Esophagus squamous epithelium (tissue), 5 donors: ENCODE results near the gene GNRH2. TPM values are rescaled to one million over a fixed set of nuclear protein-coding genes. Genes with fewer than 3 reads are reported as not detected.

Source experiments
- DNase-seq: peaks from one replicate; lab custom pipeline; 2025; lab: John Stamatoyannopoulos, UW
- H3K27ac ChIP-seq, 4 donors: fragments of 200-600 bp; sonication (generic); one replicate each; pipeline ENCODE4 v1.5.1; 2016 to 2019; ENCODE audit warnings: mild to moderate bottlenecking in 1 of 4
- H3K27me3 ChIP-seq, 4 donors: fragments of 200-600 bp; sonication (generic); 1 replicate in 3 of 4; 2 replicates in 1 of 4; pipeline versions ENCODE4 v1.5.1 to v1.6.0; 2017 to 2021; ENCODE audit warnings: antibody characterized with exemption in 1 of 4
- H3K36me3 ChIP-seq, 3 donors: fragments of 200-600 bp; sonication (generic); one replicate each; pipeline ENCODE4 v1.5.1; 2016 to 2019
- H3K4me1 ChIP-seq, 3 donors: fragments of 200-600 bp; sonication (generic); one replicate each; pipeline ENCODE4 v1.5.1; 2017 to 2019
- H3K4me3 ChIP-seq, 4 donors: fragments of 200-600 bp; sonication (generic); 1 replicate in 3 of 4; 2 replicates in 1 of 4; pipeline ENCODE4 v1.5.1; 2016 to 2019; ENCODE audit warnings: mild to moderate bottlenecking in 2 of 4, moderate library complexity in 1 of 4
- H3K9me3 ChIP-seq, 3 donors: fragments of 200-600 bp; sonication (generic); one replicate each; pipeline ENCODE4 v1.5.1; 2016 to 2019
- CTCF ChIP-seq, 6 experiments: fragments of 450-650 bp in 4 of 6; fragments of 200-600 bp in 2 of 6; sonication (generic) in 2 of 6; IDR thresholded peaks; one replicate each; pipeline ENCODE4 v1.5.1; 2016 to 2019; ENCODE audit warnings: antibody characterized with exemption in 6 of 6, mild to moderate bottlenecking in 4 of 6, moderate library complexity in 4 of 6
- POLR2A ChIP-seq, 4 donors: fragments of 450-650 bp; IDR thresholded peaks; one replicate each; pipeline ENCODE4 v1.6.1; 2017; ENCODE audit warnings: antibody characterized with exemption in 4 of 4, mild to moderate bottlenecking in 4 of 4, moderate library complexity in 3 of 4
- WGBS, 2 donors: methylation state at CpG; one replicate each; pipeline ENCODE4 v1.1.5; 2018; 5-methylcytosine and 5-hydroxymethylcytosine counted together
- intact Hi-C: fragments of 100-400 bp; cut with DNase I; formaldehyde crosslinking; loops from one replicate; pipeline ENCODE4 v1.15.0; 2022
- total RNA-seq, 4 donors: library from RNA; depleted of rRNA; stranded (reverse); fragments of >200 nt; gene quantifications; one replicate each; pipeline ENCODE4 v1.1.0, GENCODE V29; 2016
- donor health status: DM: yes; HTN: yes; CAD: no.

The GNRH2 gene
- total RNA-seq, 4 donors from 2014 or later: not detected

GRCh38 chr20:3041854-3042409 lies 1.5 kb upstream of the GNRH2 start:
- Histone ChIP-seq H3K4me3 (no peak overlapping the region), H3K27me3 (no peaks in the 10 kb centered on the region), H3K4me1 (peaks cover 3 to 36% (median 9%) of the 10 kb centered on the region in 3 donors), H3K36me3 (peaks cover 9 to 42% (median 14%) of the 10 kb centered on the region in 3 donors), H3K27ac (peak overlapping the region in 3 of 4 donors; percentile 46 to 66 (median 57)), H3K9me3 (no peaks in the 10 kb centered on the region)
- TF ChIP-seq POLR2A (IDR thresholded peaks at IDR 0.05) (no peak), CTCF (IDR thresholded peaks at IDR 0.05) (no peak)
- intact Hi-C loops: no loop called here
- 26 to 52% methylated on average over 9 to 10 of the region's 10 CpGs for WGBS, 2 donors
- DNase-seq: no peak

- H3K36me3 ChIP-seq: peaks cover 3 to 37% (median 7%) of the 10 kb centered on the region in 3 donors
- H3K27me3 ChIP-seq: no peaks in the 10 kb centered on the region
- H3K4me1 ChIP-seq: peaks cover 6 to 43% (median 16%) of the 10 kb centered on the region in 3 donors
- no peak for DNase-seq
- TF ChIP-seq CTCF (IDR thresholded peaks at IDR 0.05): no peak
- TF ChIP-seq POLR2A (IDR thresholded peaks at IDR 0.05): no peak
- intact Hi-C loops: no loop called here
- H3K9me3 ChIP-seq: no peaks in the 10 kb centered on the region
- no peak overlapping the region for H3K4me3 ChIP-seq
- H3K27ac ChIP-seq: peak overlapping the region in 3 of 4 donors; percentile 46 to 66 (median 57)
- 40 to 79% methylated on average over 1 to 2 of the region's 5 CpGs for WGBS, 2 donors
Measured at GRCh38 chr20:3042625-3043024, 797 bp upstream of the GNRH2 start.

- peaks cover 6 to 47% (median 17%) of the 10 kb centered on the region in 3 donors for H3K4me1 ChIP-seq
- H3K36me3 ChIP-seq: peaks cover 15 to 37% (median 20%) of the 10 kb centered on the region in 3 donors
- no peak for TF ChIP-seq CTCF (IDR thresholded peaks at IDR 0.05)
- no peak for TF ChIP-seq POLR2A (IDR thresholded peaks at IDR 0.05)
- 60 to 95% methylated on average over 1 to 3 of the region's 8 CpGs for WGBS, 2 donors
- no peaks in the 10 kb centered on the region for H3K27me3 ChIP-seq
- H3K9me3 ChIP-seq: no peaks in the 10 kb centered on the region
- intact Hi-C loops: no loop called here
- DNase-seq: no peak
- H3K4me3 ChIP-seq: no peak overlapping the region
- no peak overlapping the region for H3K27ac ChIP-seq
Measured at GRCh38 chr20:3044336-3044965, 1.0 kb downstream of the GNRH2 start.

- Histone ChIP-seq H3K27ac (peak overlapping the region; percentile 83 to 97 (median 92)), H3K36me3 (peaks cover 14 to 37% (median 16%) of the 10 kb centered on the region in 3 donors), H3K27me3 (no peaks in the 10 kb centered on the region), H3K9me3 (no peaks in the 10 kb centered on the region), H3K4me1 (peaks cover 6 to 47% (median 17%) of the 10 kb centered on the region in 3 donors), H3K4me3 (peak overlapping the region; percentile 81 to 99 (median 90))
- peak; percentile 44 for DNase-seq
- 3 to 9% methylated on average over 4 to 8 of the region's 24 CpGs for WGBS, 2 donors
- TF ChIP-seq CTCF (IDR thresholded peaks at IDR 0.05) (no peak), POLR2A (IDR thresholded peaks at IDR 0.05) (no peak)
- intact Hi-C loops: no loop called here
Measured at GRCh38 chr20:3045042-3045815, 1.8 kb downstream of the GNRH2 start.
